ENCODE results near the gene CD99L2. TPM values are rescaled to one million over a fixed set of nuclear protein-coding genes. Genes with fewer than 3 reads are reported as not detected.

Gene CD99L2
- total and polyA plus RNA-seq, 10 of the 15 experiments (the other 5 are each of a cell fraction or from before 2014, with no cell fraction given), result 1.1 to 22.9 (median 13.0) TPM

GRCh38 chrX:150869450-150869849 is 29.0 kb downstream of the CD99L2 start (continued):
- TF ChIP-seq TCF3 (IDR thresholded peaks at IDR 0.05; ENCODE audit: borderline replicate concordance, insufficient read depth, low read depth, low read length), result no peak

GRCh38 chrX:150868625-150869024 is 29.8 kb downstream of the CD99L2 start:
- H3K4me3 ChIP-seq, result no peak overlapping the region
- H3K9me3 ChIP-seq (replicated peaks; ENCODE audit: control insufficient read depth, insufficient read depth, low read length), result no peaks in the 10 kb centered on the region
- no peak for DNase-seq (ENCODE audit: low read depth, low spot score)
- no peak overlapping the region for H3K4me2 ChIP-seq (ENCODE audit: control insufficient read depth, insufficient read depth)
- RAD21 ChIA-PET (ENCODE audit: unreplicated experiment), result no interaction called here
- WGBS (ENCODE audit: insufficient coverage, insufficient replicate concordance, low lambda C conversion rate, missing lambda C conversion rate), result 5% methylated on average over 2 of the region's 2 CpGs
- intact Hi-C loops (cut with micrococcal nuclease; ENCODE audit: unreplicated experiment) (no loop called here), in situ Hi-C loops (cut with MboI) (no loop called here)
- no peak overlapping the region for H2AFZ ChIP-seq (ENCODE audit: control insufficient read depth, low read depth, low read length)
- no peak overlapping the region for H3K9ac ChIP-seq (ENCODE audit: control insufficient read depth, insufficient read depth, low read length)
- POLR2A ChIA-PET, result no interaction called here
- TF ChIP-seq WRNIP1 (IDR thresholded peaks at IDR 0.05; ENCODE audit: borderline replicate concordance, low read depth, low read length) (no peak), ZBTB40 (IDR thresholded peaks at IDR 0.05; ENCODE audit: borderline replicate concordance) (0 out of 2 replicates have a peak, but pooled peaks have one; percentile 37)
- H3K4me1 ChIP-seq (ENCODE audit: control insufficient read depth, insufficient read depth, low read length), result peaks cover 7% of the 10 kb centered on the region
- FAIRE-seq, result no peak
- H3K36me3 ChIP-seq (ENCODE audit: control insufficient read depth in 2 of 2, insufficient read depth in 2 of 2, low read length in 1 of 2), result no peaks in the 10 kb centered on the region
- H3K27me3 ChIP-seq (replicated peaks in 1 of 2; ENCODE audit: control insufficient read depth in 2 of 2, insufficient read depth in 2 of 2, low read length in 1 of 2), result no peaks in the 10 kb centered on the region
- CTCF ChIA-PET, result no interaction called here
- no peaks in the 10 kb centered on the region; the same call in 1 of the 2 replicates for H3K79me2 ChIP-seq (ENCODE audit: control insufficient read depth, insufficient read depth, low read length)
- no peak for ATAC-seq
- no peak overlapping the region; the same call in 1 of the 2 replicates for H3K27ac ChIP-seq (ENCODE audit: control insufficient read depth, insufficient read depth)
- BruUV-seq (replicated peaks), result no TSS peak
- SMC1A ChIA-PET (ENCODE audit: uncharacterized antibody, unreplicated experiment), result interaction anchor here (1.3 kb wide), 1 partner anchor 19 kb away, joined by 3 read pairs; no protein-coding TSS in a partner anchor
- no peaks in the 10 kb centered on the region for H4K20me1 ChIP-seq (ENCODE audit: control insufficient read depth, insufficient read depth)

Measured in GM12878 (cell line).